GM12878 (cell line): ENCODE measurements around the gene SASH1.

ENCODE experiments used
- CHD1 ChIP-seq: IDR thresholded peaks from 2 replicates; pipeline ENCODE4 v1.6.1; 2012; ENCODE audit warnings: low read depth, low read length, improper control_type of control experiment
- EP300 ChIP-seq, 2 experiments: fragments of 150-350 bp in 1 of 2; IDR thresholded peaks; 2 replicates each; pipeline ENCODE4 v1.6.1; 2011 to 2012; ENCODE audit warnings: low read depth in 2 of 2, low read length in 2 of 2, borderline replicate concordance in 1 of 2, improper control_type of control experiment in 1 of 2, inconsistent platforms in 1 of 2; ENCODE audit not compliant: control insufficient read depth in 1 of 2
- RAD21 ChIP-seq: IDR thresholded peaks from 2 replicates; pipeline ENCODE4 v1.6.1; 2011; ENCODE audit warnings: mild to moderate bottlenecking, low read depth, low read length, moderate library complexity; ENCODE audit not compliant: insufficient read depth

DNA sequence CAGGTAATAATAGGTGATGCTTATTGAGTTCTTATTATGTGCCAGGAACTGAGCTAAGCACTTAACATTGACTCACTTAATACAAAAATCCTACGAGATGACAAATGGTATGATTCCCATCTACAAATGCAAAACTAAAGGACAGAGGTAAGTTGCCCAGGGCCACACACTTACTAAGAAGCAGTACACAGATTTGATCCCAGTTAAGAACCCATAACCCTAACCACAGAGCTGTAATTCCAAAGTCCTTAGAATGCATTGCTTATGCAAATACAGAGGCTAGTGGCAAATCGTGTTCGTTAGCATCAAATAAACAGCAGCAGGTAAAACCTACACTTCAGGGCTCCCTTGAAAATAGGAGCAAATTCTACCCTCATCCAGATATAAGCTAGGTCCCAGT lies 104.0 kb downstream of the SASH1 start:
- TF ChIP-seq CHD1, result no peak
- TF ChIP-seq RAD21, result no peak
- TF ChIP-seq EP300 (IDR thresholded peaks at IDR 0.05; ENCODE audit: borderline replicate concordance in 1 of 2, control insufficient read depth in 1 of 2, low read depth in 2 of 2, low read length in 2 of 2), result no peak
